ENCODE results near the gene RFLNA.

The RFLNA gene

DNA sequence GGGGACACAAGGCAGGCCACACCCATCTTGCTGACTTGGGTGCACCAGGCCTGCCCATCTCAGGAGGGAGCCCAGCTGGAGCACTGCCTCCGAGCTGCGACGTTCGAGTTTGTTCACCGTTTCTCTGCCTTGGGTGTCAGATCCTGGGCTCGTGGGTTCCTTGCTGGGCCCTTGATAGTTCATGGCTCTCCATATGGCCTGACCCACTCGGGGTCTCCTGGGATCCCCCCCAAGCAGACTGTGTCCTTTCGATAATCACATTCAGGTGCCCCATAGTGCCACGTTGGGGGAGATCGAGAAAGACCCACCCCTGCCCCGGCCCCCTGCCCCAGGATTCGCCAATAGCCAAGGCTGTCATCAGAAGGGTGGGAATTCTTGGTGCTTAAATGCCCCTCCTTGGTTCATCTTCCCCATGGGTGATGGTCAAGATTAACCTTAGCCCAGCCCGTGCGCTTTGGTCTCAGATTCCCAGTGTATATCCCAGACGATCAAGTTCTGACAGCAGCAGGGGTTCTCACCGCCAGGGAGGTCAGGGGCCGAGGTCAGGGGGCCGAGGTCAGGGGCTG is 7.4 kb downstream of the RFLNA start:
- no peak overlapping the region for H3K27ac ChIP-seq
- TF ChIP-seq, protein P1, sequence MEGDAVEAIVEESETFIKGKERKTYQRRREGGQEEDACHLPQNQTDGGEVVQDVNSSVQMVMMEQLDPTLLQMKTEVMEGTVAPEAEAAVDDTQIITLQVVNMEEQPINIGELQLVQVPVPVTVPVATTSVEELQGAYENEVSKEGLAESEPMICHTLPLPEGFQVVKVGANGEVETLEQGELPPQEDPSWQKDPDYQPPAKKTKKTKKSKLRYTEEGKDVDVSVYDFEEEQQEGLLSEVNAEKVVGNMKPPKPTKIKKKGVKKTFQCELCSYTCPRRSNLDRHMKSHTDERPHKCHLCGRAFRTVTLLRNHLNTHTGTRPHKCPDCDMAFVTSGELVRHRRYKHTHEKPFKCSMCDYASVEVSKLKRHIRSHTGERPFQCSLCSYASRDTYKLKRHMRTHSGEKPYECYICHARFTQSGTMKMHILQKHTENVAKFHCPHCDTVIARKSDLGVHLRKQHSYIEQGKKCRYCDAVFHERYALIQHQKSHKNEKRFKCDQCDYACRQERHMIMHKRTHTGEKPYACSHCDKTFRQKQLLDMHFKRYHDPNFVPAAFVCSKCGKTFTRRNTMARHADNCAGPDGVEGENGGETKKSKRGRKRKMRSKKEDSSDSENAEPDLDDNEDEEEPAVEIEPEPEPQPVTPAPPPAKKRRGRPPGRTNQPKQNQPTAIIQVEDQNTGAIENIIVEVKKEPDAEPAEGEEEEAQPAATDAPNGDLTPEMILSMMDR (conservative IDR thresholded peaks at IDR 0.05; ENCODE audit: low read depth), result no peak
- DNase-seq (ENCODE audit: low spot score), result no peak
- ChIA-PET CTCF (interaction anchor here (1.2 kb wide), 1 partner anchor 270 kb away, joined by 4 read pairs; no protein-coding TSS in a partner anchor), POLR2A (ENCODE audit: low non-redundant PET) (no interaction called here)

GRCh38 chr12:124302807-124303578 is 8.1 kb downstream of the RFLNA start:
- TF ChIP-seq, protein P1 (conservative IDR thresholded peaks at IDR 0.05; ENCODE audit: low read depth), result no peak

DNA sequence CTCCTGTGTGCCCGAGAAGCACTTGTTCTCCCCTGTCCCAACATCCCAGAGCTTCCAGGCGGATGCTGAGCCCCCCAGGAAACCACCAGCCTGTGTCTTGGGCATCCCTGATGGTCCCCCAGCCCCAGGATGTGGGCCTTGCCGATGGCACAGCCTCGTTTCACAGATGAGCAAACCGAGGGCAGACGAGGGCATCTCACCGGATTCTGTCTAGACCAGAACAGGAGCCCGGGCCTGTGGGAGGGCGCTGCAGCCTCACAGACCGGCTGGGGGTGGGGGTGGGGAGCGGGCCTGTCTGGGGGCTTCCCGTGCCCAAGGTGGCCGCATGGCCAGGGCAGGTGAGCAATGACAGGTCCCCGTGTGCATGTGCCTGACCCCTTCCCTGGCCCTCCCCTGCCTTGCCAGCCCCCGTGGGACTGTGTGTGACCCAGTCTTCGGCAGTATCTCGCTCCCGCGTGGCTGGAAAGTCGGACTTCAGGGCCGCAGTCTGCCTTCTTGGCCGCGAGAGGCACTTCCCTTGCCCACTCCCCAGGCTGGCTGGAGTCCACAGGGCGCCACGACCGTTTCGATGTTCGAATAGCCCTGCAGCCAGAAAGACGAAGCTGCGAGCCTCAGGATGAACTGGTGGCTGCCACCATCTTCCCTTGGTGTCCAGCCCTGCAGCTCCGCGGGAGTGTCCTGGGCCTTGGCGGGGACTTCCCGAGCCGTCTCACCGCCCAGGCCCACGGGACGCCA is 8.9 kb downstream of the RFLNA start:
- POLR2A ChIA-PET (ENCODE audit: low non-redundant PET), result no interaction called here
- TF ChIP-seq, protein P1 (conservative IDR thresholded peaks at IDR 0.05; ENCODE audit: low read depth), result no peak
- CTCF ChIA-PET, result interaction anchor here (0.6 to 1.2 kb wide), 4 partner anchors 17 to 371 kb away, joined by 3 to 4 read pairs (median 4); no protein-coding TSS in a partner anchor

More at GRCh38 chr12:124302807-124303578, 8.1 kb downstream of the RFLNA start:
- POLR2A ChIA-PET (ENCODE audit: low non-redundant PET), result no interaction called here
- CTCF ChIA-PET, result interaction anchor here (0.9 to 1.2 kb wide), 2 partner anchors 267 to 271 kb away, joined by 4 read pairs; no protein-coding TSS in a partner anchor
- H3K27ac ChIP-seq, result no peak overlapping the region
- DNase-seq (ENCODE audit: low spot score), result no peak

GRCh38 chr12:124304314-124304790 is 9.5 kb downstream of the RFLNA start:
- no peak for DNase-seq (ENCODE audit: low spot score)
- no peak overlapping the region for H3K27ac ChIP-seq
- TF ChIP-seq, protein P1 (conservative IDR thresholded peaks at IDR 0.05; ENCODE audit: low read depth), result no peak
- ChIA-PET CTCF (interaction anchor here (0.6 kb wide), 2 partner anchors 16 to 372 kb away, joined by 3 read pairs; no protein-coding TSS in a partner anchor), POLR2A (ENCODE audit: low non-redundant PET) (no interaction called here)

More for the DNA sequence above, 8.9 kb downstream of the RFLNA start:
- no peak overlapping the region for H3K27ac ChIP-seq
- no peak for DNase-seq (ENCODE audit: low spot score)

GRCh38 chr12:124305136-124305535 is 10.2 kb downstream of the RFLNA start:
- H3K27ac ChIP-seq, result no peak overlapping the region
- ChIA-PET CTCF (no interaction called here), POLR2A (ENCODE audit: low non-redundant PET) (no interaction called here)
- no peak for DNase-seq (ENCODE audit: low spot score)
- TF ChIP-seq, protein P1 (conservative IDR thresholded peaks at IDR 0.05; ENCODE audit: low read depth), result no peak
